ENCODE measurements around the gene NRTN. TPM values are rescaled to one million over a fixed set of nuclear protein-coding genes. Genes with fewer than 3 reads are reported as not detected.
"Not testable (repeated sequence)": the region's sequence is repeated elsewhere in the genome, so short reads cannot be mapped to it uniquely, and the experiment has no call there.

Gene NRTN
- total RNA-seq, 1 donor from 2014 or later = 0.85 TPM

- DNase-seq = no peak
Measured at GRCh38 chr19:5838353-5839064, 33.6 kb downstream of the NRTN start.

DNA sequence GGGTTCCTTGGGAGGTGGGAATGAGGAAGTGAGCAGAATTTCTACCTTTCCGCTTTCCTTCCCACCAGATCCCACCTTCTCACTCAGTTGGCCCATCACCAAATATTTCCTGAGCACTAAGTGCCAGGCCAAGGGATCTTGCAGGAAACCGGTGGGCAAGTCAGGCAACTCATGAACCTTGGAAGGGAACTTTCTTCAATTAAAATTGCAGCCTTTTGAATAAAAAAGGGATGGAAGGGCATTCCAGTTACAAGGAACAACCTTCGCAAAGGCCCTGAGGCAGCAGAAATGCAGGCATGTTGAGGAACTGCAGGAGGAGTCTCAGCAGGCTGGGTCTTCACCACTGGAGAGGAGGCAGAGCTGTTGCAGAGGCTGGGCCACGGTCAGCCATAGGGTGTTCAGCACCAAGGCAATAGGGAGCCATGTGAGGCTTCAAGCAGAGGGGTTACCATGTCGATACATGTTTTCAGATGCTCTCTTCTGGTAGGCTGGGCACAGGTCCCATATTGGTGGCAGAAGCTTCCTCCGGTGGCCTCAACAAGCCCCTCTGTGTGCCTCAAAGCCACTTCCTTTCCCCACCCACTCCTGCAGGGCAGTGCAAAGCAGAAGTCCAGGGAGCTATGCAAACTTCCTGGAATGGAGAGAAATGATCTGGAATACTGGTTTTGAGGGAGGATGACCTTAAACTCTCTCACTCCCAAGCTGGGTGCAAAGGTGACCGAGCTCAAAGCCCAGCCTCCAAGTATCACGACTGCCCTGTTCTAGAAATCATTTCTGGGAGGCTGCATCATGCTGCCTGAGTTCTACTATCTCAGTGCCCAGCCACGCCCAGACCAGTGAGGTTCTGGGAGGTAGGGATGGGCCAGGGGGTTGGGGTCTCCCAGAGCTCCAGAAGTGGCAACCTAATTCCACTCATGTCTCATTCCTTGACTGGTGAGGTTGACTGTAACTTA, 34.5 kb downstream of the NRTN start, which contains the start of gene FUT6:
TSS of gene FUT6 (minus strand) at position 638 of the 953 bp plus-strand sequence. CDS start 7,135 bp downstream, outside the sequence.
- no peak for DNase-seq

- not testable (repeated sequence) for DNase-seq
Measured at GRCh38 chr19:5841735-5842111, 36.9 kb downstream of the NRTN start.

- no peak for DNase-seq
Measured at GRCh38 chr19:5843295-5843927, 38.5 kb downstream of the NRTN start.

DNA sequence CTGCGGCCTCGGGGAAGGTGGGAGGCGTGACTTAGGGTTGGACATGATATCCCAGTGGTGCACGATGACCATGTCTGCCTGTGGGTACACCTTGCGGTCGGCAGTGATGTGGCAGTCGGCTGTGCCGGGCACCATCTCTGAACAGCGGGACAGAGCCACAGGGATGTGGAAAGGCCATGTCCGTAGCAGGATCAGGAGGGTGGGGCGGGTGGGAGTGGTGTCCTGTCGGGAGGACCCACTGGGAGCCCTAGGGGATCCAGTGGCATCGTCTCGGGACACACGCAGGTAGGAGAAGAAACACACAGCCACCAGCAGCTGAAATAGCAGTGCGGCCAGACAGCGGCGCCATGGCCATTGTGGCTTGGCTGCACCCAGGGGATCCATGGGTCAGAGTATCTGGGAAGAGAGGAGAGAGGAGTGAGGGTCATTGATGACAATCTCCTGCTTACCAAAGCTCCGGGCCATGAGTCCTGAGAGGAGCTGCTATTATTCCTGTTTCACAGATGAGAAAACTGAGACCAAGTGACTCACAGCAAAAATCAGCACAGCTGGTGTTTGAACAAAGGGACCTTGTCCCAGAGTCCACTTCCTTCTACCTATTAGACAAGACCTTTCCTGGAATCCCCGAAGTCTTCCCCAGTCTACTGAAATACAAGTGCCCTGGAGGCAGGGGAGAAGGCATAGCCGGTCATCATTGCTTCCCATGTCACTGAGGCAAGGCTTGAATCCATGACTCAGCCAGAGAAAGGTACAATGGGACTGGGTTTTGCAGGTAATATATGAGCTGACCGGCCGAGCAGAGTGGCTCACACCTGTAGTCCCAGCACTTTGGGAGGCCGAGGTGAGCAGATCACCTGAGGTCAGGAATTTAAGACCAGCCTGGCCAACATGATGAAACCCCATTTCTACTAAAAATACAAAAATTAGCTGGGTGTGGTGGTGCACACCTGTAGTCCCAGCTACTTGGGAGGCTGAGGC, 39.9 kb downstream of the NRTN start:
- DNase-seq = no peak

- not testable (repeated sequence) for DNase-seq
Measured at GRCh38 chr19:5847846-5848245, 43.0 kb downstream of the NRTN start.

GRCh38 chr19:5848621-5849020, 43.8 kb downstream of the NRTN start:
- DNase-seq = not testable (repeated sequence)

GRCh38 chr19:5850189-5850588, 45.3 kb downstream of the NRTN start:
- no peak for DNase-seq

DNA sequence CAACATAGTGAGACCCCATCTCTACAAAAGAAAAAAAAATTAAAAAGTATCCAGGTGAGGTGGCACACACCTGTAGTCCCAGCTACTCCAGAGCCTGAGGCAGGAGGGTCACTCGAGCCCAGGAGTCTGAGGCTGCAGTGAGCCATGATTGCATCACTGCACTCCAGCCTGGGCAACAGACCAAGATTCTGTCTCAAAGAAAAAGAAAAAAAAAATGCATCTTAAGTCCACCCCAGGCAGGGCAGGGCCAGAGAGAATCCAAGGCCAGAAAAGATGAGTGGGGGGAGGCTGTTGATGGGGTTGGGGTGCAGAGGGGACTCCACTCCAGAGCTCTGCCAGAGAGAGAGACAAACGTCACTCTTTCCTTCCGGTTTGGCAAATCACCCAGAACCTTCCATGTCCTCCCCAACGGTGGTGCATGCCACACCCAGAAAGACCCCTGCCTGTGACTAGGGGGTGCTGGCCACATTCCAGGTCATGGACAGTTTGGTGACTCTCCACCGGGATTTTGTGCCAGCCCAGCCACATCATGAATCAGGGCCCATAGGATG, 46.0 kb downstream of the NRTN start:
- DNase-seq = no peak

DNA sequence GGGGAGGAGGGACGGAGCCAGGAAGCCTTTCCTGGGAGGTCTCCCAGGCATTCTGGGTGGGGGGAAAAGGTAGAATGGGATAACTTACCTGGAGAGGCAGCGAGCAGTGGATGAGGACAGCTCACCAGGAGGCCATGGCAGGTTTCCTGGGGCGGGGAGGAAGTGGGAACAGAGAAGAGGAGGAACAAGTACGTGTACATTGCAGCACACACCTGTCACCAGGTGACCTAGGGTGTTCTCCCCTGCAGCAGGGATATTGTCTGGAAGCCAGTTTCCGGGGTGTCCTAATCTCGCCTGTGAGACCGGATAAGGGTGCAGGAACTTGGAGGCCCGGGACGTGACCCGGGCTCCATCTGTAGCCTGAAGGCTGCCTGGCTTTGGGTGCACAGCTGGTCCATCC, 46.4 kb downstream of the NRTN start, which contains the start of gene FUT3:
TSS of gene FUT3 (minus strand) at position 148 of the 400 bp plus-strand sequence.
- no peak for DNase-seq

DNA sequence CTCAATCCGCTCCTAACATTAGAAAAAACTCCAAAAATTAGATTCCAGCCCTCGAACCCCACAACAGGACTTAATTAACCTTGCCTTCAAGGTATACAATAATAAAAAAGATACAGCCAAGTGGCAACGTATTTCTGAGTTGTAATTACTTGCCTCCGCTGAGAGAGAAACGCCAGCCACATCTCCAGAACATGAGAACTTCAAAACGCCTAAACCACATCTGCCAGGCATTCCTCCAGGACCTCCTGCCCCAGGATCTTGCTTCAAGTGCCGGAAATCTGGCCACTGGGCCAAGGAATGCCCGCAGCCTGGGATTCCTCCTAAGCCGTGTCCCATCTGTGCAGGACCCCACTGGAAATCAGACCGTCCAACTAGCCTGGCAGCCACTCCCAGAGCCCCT, 49.3 kb downstream of the NRTN start:
- DNase-seq = not testable (repeated sequence)

DNA sequence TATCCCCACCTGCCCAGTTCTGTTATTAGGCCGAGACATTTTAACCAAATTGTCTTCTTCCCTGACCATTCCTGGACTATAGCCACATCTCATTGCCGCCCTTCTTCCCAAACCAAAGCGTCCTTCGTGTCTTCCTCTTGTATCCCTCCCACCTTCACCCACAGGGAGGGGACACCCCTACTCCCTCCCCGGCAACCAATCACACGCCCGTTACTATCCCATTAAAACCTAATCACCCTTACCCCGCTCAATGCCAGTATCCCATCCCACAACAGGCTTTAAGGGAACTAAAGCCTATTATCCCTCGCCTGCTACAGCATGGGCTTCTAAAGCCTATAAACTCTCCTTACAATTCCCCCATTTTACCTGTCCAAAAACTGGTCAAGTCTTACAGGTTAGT, 50.3 kb downstream of the NRTN start:
- DNase-seq = not testable (repeated sequence)

DNA sequence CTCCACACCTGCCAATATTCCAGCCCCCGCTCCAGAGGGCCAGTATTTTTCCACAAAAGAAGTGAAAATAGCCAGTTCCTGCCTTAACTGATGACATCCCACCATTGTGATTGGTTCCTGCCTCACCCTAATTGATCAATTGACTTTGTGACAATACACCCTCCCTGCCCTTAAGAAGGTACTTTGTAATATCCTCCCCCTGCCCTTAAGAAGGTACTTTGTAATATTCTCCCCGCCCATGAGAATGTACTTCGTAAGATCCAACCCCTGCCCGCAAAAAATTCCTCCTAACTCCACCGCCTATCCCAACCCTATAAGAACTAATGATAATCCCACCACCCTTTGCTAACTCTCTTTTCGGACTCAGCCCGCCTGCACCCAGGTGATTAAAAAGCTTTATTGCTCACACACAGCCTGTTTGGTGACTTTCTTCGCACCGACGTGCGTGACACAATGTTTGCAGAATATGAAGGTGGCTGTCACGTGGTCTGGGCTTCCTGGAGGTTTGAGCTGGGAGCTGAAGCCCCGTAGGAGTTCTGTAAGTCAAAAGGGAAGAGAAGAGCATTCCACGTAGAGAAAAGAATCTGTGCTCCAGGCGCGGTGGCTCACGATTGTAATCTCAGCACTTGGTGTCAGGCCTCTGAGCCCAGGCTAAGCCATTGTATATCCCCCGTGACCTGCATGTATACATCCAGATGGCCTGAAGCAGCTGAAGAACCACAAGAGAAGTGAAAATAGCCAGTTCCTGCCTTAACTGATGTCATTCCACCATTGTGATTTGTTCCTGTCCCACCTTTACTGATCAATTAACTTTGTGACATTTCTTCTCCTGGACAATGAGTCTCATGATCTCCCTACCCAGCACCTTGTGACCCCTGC, 52.6 kb downstream of the NRTN start:
- DNase-seq = no peak

- DNase-seq = no peak
Measured at GRCh38 chr19:5863030-5863665, 58.3 kb downstream of the NRTN start.

DNA sequence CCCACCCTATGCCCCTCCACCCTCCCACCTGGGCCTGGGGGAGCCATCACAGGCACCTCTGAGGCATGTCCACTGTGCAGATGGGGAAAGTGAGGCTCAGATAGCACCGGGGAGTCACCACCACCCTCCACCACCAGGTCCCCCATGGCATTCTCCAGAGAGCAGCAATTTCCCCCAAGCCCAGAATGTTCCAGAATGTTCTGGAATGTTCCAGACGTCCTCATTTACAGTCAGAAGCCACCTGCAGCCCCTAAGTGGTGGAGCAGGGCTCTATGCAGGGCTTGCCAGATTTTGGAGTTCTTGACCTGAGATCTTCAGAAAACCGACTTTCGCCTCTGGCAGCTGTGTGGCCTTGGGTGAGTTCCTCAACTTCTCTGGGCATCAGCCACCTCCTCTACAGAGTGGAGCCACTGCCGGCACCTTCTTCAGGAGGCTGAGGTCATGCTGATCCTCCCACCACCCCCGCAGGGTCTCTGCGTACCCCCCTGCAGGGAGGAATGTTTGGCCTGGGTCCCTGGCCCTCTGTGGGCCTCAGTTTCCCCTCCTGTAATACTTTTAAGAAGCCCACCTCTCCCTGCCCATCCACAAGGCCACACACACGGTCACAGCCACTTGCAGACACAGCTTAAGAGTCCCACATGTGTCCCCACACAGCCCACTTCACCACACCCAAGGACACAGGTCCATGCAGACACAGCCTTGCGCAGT, 59.3 kb downstream of the NRTN start:
- no peak for DNase-seq

DNA sequence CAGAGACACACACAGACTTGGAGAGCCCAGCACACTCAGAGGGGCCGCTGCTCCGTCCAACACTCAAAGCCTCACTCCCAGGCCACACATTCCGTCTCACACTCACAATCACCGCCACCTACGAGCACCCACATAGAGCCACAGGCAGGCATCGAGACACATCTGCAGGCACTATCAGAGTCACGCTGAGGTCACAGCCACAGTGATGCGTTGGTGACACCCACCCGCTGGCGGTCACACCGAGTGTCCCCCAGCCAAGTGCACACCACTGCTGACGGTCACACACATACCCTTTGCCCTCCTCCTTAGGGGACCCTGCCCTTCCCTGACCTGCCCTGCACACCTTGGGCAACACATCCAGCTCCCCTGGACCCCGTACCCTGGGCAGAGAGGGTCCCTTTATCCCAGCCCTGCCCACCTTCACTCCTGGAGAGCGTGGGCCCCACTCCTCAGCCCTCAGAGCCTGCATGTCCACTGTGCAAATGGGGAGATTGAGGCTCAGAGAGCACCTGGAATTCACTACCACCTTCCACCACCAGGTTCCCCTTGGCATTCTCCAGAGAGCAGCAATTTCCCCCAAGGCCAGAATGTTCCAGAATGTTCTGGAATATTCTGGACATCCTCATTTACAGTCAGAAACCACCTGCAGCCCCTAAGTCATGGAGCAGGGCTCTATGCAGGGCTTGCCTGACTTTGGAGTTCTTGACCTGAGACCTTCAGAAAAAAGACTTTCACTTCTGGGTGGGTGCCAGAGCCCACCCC, 60.0 kb downstream of the NRTN start:
- DNase-seq = no peak

DNA sequence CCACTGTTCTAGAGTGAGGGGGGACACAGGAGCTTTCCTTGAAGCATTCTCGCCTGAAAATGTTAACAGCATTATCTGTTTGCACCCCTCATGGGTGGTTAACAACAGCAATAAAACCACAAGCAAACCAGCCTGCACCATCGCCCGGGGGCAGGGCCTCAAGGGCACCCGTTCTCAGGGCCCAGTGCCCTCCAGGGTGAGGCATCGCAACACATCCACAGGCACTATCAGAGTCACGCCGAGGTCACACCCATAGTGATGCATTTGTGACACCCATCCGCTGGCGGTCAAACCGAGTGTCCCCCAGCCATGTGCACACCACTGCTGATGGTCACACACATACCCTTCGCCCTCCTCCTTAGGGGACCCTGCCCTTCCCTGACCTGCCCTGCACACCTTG, 60.9 kb downstream of the NRTN start:
- DNase-seq = no peak
